Measurements from ENCODE around the gene GCN1. TPM values are rescaled to one million over a fixed set of nuclear protein-coding genes. Genes with fewer than 3 reads are reported as not detected.

Gene GCN1
- total and polyA plus RNA-seq, 2 experiments from 2014 or later: 28.2 to 197 TPM

GRCh38 chr12:120121343-120121742 lies 73.2 kb downstream of the GCN1 start:
- H3K4me2 ChIP-seq: no peak overlapping the region
- TF ChIP-seq EZH2 (IDR thresholded peaks at IDR 0.05; ENCODE audit: borderline replicate concordance) (no peak), EZH2phosphoT487 (IDR thresholded peaks at IDR 0.05; ENCODE audit: low read depth, severe bottlenecking, unreplicated experiment) (no peak)
- TF ChIP-seq, protein P1, sequence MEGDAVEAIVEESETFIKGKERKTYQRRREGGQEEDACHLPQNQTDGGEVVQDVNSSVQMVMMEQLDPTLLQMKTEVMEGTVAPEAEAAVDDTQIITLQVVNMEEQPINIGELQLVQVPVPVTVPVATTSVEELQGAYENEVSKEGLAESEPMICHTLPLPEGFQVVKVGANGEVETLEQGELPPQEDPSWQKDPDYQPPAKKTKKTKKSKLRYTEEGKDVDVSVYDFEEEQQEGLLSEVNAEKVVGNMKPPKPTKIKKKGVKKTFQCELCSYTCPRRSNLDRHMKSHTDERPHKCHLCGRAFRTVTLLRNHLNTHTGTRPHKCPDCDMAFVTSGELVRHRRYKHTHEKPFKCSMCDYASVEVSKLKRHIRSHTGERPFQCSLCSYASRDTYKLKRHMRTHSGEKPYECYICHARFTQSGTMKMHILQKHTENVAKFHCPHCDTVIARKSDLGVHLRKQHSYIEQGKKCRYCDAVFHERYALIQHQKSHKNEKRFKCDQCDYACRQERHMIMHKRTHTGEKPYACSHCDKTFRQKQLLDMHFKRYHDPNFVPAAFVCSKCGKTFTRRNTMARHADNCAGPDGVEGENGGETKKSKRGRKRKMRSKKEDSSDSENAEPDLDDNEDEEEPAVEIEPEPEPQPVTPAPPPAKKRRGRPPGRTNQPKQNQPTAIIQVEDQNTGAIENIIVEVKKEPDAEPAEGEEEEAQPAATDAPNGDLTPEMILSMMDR (IDR thresholded peaks at IDR 0.05; ENCODE audit: poor library complexity): no peak
- no peak overlapping the region for H2AFZ ChIP-seq
- H3K4me1 ChIP-seq (ENCODE audit: insufficient read depth): peaks cover 19% of the 10 kb centered on the region
- no peaks in the 10 kb centered on the region for H3K36me3 ChIP-seq (replicated peaks; ENCODE audit: insufficient read depth, low read depth)
- no peak for DNase-seq (ENCODE audit: low spot score)
- H3K79me2 ChIP-seq: peaks cover 8% of the 10 kb centered on the region
- 77% methylated on average over 2 of the region's 2 CpGs for WGBS (ENCODE audit: low lambda C conversion rate, missing lambda C conversion rate)
- H3K27ac ChIP-seq: no peak overlapping the region
- H3K4me3 ChIP-seq: no peak overlapping the region
- H3K9me3 ChIP-seq (ENCODE audit: low read depth): no peaks in the 10 kb centered on the region
- no peaks in the 10 kb centered on the region for H4K20me1 ChIP-seq (ENCODE audit: insufficient read depth, poor library complexity, severe bottlenecking)
- no peaks in the 10 kb centered on the region for H3K27me3 ChIP-seq
- H3K9me2 ChIP-seq (replicated peaks; ENCODE audit: insufficient read depth): no peaks in the 10 kb centered on the region

- 90% methylated on average over 9 of the region's 9 CpGs for WGBS (ENCODE audit: low lambda C conversion rate, missing lambda C conversion rate)
- Histone ChIP-seq H3K27me3 (no peaks in the 10 kb centered on the region), H3K4me1 (ENCODE audit: insufficient read depth) (peaks cover 27% of the 10 kb centered on the region), H3K9me3 (ENCODE audit: low read depth) (no peaks in the 10 kb centered on the region), H3K4me2 (peak overlapping the region; percentile 94), H3K79me2 (peaks cover 26% of the 10 kb centered on the region), H2AFZ (no peak overlapping the region), H3K36me3 (replicated peaks; ENCODE audit: insufficient read depth, low read depth) (no peaks in the 10 kb centered on the region), H3K4me3 (no peak overlapping the region), H3K9me2 (replicated peaks; ENCODE audit: insufficient read depth) (no peaks in the 10 kb centered on the region), H4K20me1 (ENCODE audit: insufficient read depth, poor library complexity, severe bottlenecking) (peaks cover 11% of the 10 kb centered on the region), H3K27ac (peak overlapping the region; percentile 90)
- TF ChIP-seq EZH2phosphoT487 (IDR thresholded peaks at IDR 0.05; ENCODE audit: low read depth, severe bottlenecking, unreplicated experiment) (no peak), EZH2 (IDR thresholded peaks at IDR 0.05; ENCODE audit: borderline replicate concordance) (no peak)
- TF ChIP-seq, protein P1 (IDR thresholded peaks at IDR 0.05; ENCODE audit: poor library complexity): no peak
- no peak for DNase-seq (ENCODE audit: low spot score)
Measured at GRCh38 chr12:120119271-120119973, 75.1 kb downstream of the GCN1 start.

GRCh38 chr12:120118321-120119061 lies 76.0 kb downstream of the GCN1 start:
- Histone ChIP-seq H2AFZ (peak overlapping the region; percentile 19), H3K4me2 (peak overlapping the region; percentile 94), H3K4me1 (ENCODE audit: insufficient read depth) (peaks cover 27% of the 10 kb centered on the region), H3K9me2 (replicated peaks; ENCODE audit: insufficient read depth) (no peaks in the 10 kb centered on the region), H3K27me3 (no peaks in the 10 kb centered on the region), H3K4me3 (peak overlapping the region; percentile 69), H3K27ac (peak overlapping the region; percentile 90), H3K79me2 (peaks cover 35% of the 10 kb centered on the region), H3K36me3 (replicated peaks; ENCODE audit: insufficient read depth, low read depth) (no peaks in the 10 kb centered on the region), H4K20me1 (ENCODE audit: insufficient read depth, poor library complexity, severe bottlenecking) (peaks cover 12% of the 10 kb centered on the region), H3K9me3 (ENCODE audit: low read depth) (no peaks in the 10 kb centered on the region)
- 50% methylated on average over 11 of the region's 11 CpGs for WGBS (ENCODE audit: low lambda C conversion rate, missing lambda C conversion rate)
- DNase-seq (ENCODE audit: low spot score): peak; percentile 37
- TF ChIP-seq, protein P1 (IDR thresholded peaks at IDR 0.05; ENCODE audit: poor library complexity): no peak
- TF ChIP-seq EZH2phosphoT487 (IDR thresholded peaks at IDR 0.05; ENCODE audit: low read depth, severe bottlenecking, unreplicated experiment) (no peak), EZH2 (IDR thresholded peaks at IDR 0.05; ENCODE audit: borderline replicate concordance) (no peak)
